Natural killer cell (primary cell): ENCODE data around the gene GPR78. TPM values are rescaled to one million over a fixed set of nuclear protein-coding genes. Genes with fewer than 3 reads are reported as not detected.

Experiments used
- ATAC-seq, 3 donors: fragments of 150-1000 bp in 2 of 3; fragments of 200-7000 bp in 1 of 3; cut with Tn5 transposase; 1 replicate in 1 of 3; 2 replicates in 2 of 3; pipeline ENCODE4 v1.10.0; 2021; ENCODE audit warnings: mild to moderate bottlenecking in 2 of 3, moderate library complexity in 2 of 3
- DNase-seq, 2 donors: peaks; one replicate each; pipeline versions ENCODE4 v3.0.0 to v3.0.0-alpha.2; 2013 to 2021; ENCODE audit warnings: mixed read lengths in 1 of 2
- H3K27ac ChIP-seq: one replicate; pipeline ENCODE4 v1.5.1; 2013; ENCODE audit warnings: mild to moderate bottlenecking, low read length
- H3K27me3 ChIP-seq: one replicate; pipeline ENCODE4 v1.6.1; 2013; ENCODE audit warnings: low read length; ENCODE audit not compliant: control insufficient read depth, insufficient read depth
- H3K36me3 ChIP-seq: one replicate; pipeline ENCODE4 v1.6.1; 2013; ENCODE audit warnings: low read length; ENCODE audit not compliant: control insufficient read depth, insufficient read depth
- H3K4me1 ChIP-seq: one replicate; pipeline ENCODE4 v1.6.1; 2013; ENCODE audit warnings: low read length; ENCODE audit not compliant: control insufficient read depth, insufficient read depth
- H3K4me3 ChIP-seq: one replicate; pipeline ENCODE4 v1.5.1; 2013; ENCODE audit warnings: low read length
- H3K9me3 ChIP-seq: one replicate; pipeline ENCODE4 v1.6.1; 2013; ENCODE audit warnings: low read length; ENCODE audit not compliant: control insufficient read depth, insufficient read depth
- H3K27ac Mint-ChIP-seq, 2 donors: one replicate each; pipeline ENCODE4 v1.8.0; 2022; ENCODE audit warnings: mild to moderate bottlenecking in 2 of 2, mixed read lengths in 2 of 2, moderate library complexity in 1 of 2
- H3K27me3 Mint-ChIP-seq, 2 donors: one replicate each; pipeline ENCODE4 v1.8.0; 2022; ENCODE audit warnings: low read depth in 2 of 2, mixed read lengths in 2 of 2
- H3K36me3 Mint-ChIP-seq: one replicate; pipeline ENCODE4 v1.8.0; 2022; ENCODE audit warnings: mixed read lengths
- H3K4me1 Mint-ChIP-seq, 2 donors: one replicate each; pipeline ENCODE4 v1.8.0; 2022; ENCODE audit warnings: mixed read lengths in 2 of 2
- H3K4me3 Mint-ChIP-seq: one replicate; pipeline ENCODE4 v1.8.0; 2022; ENCODE audit warnings: mild to moderate bottlenecking, moderate library complexity, mixed read lengths
- H3K9me3 Mint-ChIP-seq, 2 donors: one replicate each; pipeline ENCODE4 v1.8.0; 2022; ENCODE audit warnings: mixed read lengths in 2 of 2
- WGBS: methylation state at CpG from one replicate; pipeline ENCODE4 v1.1.7; 2013; ENCODE audit warnings: missing lambda C conversion rate; ENCODE audit not compliant: insufficient coverage; 5-methylcytosine and 5-hydroxymethylcytosine counted together
- intact Hi-C: fragments of 100-400 bp; cut with micrococcal nuclease; formaldehyde crosslinking; loops from one replicate; pipeline ENCODE4 v1.14.2; 2022
- total RNA-seq, 4 donors: library from RNA; stranded (reverse); fragments of 120-200 nt in 1 of 4; gene quantifications; one replicate each; pipeline versions ENCODE4 v1.2.3 to v1.2.4, GENCODE V29; 2013 to 2022
- TF ChIP-seq, protein P1 (sequence below): fragments of 200-600 bp; IDR thresholded peaks from one replicate; pipeline ENCODE4 v1.8.0; 2022; ENCODE audit warnings: antibody characterized with exemption

Gene GPR78
- total RNA-seq, 3 donors from 2014 or later (not counting 1 experiment from before 2014, with no cell fraction given) = not detected

DNA sequence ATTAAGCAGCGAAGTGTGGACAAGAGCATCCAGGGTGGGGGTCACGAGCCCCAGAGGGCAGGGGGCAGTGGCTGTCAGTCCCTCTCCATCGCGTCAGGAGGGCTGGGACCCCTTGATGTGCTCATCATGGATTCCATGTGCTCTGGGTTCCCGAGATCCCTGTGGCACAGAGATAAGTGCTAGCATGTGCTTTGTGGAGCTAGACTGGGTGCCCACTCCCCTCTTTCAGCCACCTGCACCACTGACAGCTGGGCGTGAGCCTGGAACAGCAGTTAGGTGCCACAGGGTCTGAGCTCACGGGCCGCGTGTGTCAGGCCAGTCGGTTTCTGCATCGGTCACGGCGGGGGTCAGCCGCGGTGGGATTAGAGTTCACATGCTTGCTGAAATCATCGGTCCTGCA, 36.6 kb downstream of the GPR78 start:
- Mint-ChIP-seq H3K36me3 (no peaks in the 10 kb centered on the region), H3K27me3 (no peaks in the 10 kb centered on the region), H3K4me3 (no peak overlapping the region), H3K9me3 (no peaks in the 10 kb centered on the region), H3K27ac (no peak overlapping the region), H3K4me1 (peaks cover 0 to 8% of the 10 kb centered on the region in 2 donors)
- intact Hi-C loops = no loop called here
- Histone ChIP-seq H3K4me3 (no peak overlapping the region), H3K4me1 (no peaks in the 10 kb centered on the region), H3K27me3 (no peaks in the 10 kb centered on the region), H3K27ac (no peak overlapping the region), H3K36me3 (no peaks in the 10 kb centered on the region), H3K9me3 (no peaks in the 10 kb centered on the region)
- TF ChIP-seq, protein P1, sequence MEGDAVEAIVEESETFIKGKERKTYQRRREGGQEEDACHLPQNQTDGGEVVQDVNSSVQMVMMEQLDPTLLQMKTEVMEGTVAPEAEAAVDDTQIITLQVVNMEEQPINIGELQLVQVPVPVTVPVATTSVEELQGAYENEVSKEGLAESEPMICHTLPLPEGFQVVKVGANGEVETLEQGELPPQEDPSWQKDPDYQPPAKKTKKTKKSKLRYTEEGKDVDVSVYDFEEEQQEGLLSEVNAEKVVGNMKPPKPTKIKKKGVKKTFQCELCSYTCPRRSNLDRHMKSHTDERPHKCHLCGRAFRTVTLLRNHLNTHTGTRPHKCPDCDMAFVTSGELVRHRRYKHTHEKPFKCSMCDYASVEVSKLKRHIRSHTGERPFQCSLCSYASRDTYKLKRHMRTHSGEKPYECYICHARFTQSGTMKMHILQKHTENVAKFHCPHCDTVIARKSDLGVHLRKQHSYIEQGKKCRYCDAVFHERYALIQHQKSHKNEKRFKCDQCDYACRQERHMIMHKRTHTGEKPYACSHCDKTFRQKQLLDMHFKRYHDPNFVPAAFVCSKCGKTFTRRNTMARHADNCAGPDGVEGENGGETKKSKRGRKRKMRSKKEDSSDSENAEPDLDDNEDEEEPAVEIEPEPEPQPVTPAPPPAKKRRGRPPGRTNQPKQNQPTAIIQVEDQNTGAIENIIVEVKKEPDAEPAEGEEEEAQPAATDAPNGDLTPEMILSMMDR = no peak
- DNase-seq (no peak), ATAC-seq (no peak)
- 84% methylated on average over 16 of the region's 16 CpGs for WGBS

DNA sequence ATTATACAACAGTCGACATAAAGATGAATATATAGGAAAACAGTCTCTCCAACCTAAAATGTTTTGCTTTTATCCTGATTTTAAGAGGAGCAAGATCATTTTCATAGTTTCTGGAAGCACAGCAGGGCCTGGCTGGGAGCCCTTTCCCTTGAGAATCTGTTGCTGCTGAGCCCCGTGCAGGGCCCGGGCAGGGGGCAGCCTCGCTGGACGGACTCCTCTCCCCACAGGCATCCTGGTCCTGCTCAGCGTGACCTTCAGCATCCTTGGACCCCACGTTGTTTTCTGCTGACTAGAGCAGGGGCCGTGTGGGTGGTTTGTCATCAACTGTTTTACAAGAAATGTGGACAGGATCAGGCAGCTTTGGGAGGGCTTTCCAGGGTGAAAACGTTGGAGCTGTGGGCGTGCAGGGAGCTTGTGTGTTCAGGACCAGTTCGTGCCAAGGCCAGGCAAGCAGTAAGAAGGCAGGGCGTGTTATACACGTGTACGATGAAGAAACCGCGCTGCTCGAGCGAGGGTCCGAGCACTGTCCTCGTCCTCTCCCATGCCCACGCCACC, 37.4 kb downstream of the GPR78 start:
- no peaks in the 10 kb centered on the region for H3K9me3 ChIP-seq
- WGBS = 74% methylated on average over 20 of the region's 21 CpGs
- Mint-ChIP-seq H3K27ac (no peak overlapping the region), H3K36me3 (no peaks in the 10 kb centered on the region), H3K9me3 (no peaks in the 10 kb centered on the region), H3K4me1 (peaks cover 0 to 8% of the 10 kb centered on the region in 2 donors), H3K4me3 (no peak overlapping the region), H3K27me3 (no peaks in the 10 kb centered on the region)
- intact Hi-C loops = no loop called here
- no peak overlapping the region for H3K27ac ChIP-seq
- DNase-seq (no peak), ATAC-seq (no peak)
- TF ChIP-seq, protein P1 = no peak
- no peaks in the 10 kb centered on the region for H3K27me3 ChIP-seq
- H3K4me1 ChIP-seq = no peaks in the 10 kb centered on the region
- no peak overlapping the region for H3K4me3 ChIP-seq
- H3K36me3 ChIP-seq = no peaks in the 10 kb centered on the region

DNA sequence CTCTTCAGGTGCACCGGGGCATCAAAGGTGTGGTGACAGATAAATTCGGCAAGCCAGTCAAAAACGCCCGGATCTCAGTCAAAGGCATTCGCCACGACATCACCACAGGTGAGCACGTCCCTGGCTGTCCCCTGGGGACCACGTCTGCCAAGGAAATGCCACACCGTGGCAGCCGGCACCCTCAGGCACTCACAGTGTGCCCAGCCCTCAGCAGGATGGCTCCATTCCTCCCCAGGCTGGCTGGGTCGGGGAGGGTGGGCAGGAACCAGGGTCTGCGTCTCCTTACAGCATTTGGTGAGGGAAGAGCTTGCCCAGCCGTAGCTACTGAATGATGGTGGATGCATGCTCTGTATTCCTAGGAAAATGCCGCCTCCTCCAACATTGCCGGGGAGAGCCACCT, 38.2 kb downstream of the GPR78 start:
- H3K36me3 ChIP-seq = no peaks in the 10 kb centered on the region
- Mint-ChIP-seq H3K36me3 (no peaks in the 10 kb centered on the region), H3K27ac (no peak overlapping the region), H3K27me3 (no peaks in the 10 kb centered on the region), H3K4me3 (no peak overlapping the region), H3K4me1 (peaks cover 0 to 8% of the 10 kb centered on the region in 2 donors), H3K9me3 (no peaks in the 10 kb centered on the region)
- ATAC-seq (no peak), DNase-seq (no peak)
- H3K4me3 ChIP-seq = no peak overlapping the region
- H3K27me3 ChIP-seq = no peaks in the 10 kb centered on the region
- WGBS = 87% methylated on average over 15 of the region's 15 CpGs
- TF ChIP-seq, protein P1 = no peak
- intact Hi-C loops = no loop called here
- H3K27ac ChIP-seq = no peak overlapping the region
- no peaks in the 10 kb centered on the region for H3K4me1 ChIP-seq
- no peaks in the 10 kb centered on the region for H3K9me3 ChIP-seq
